ENCODE results near the gene PID1.

GRCh38 chr2:229275506-229275905 lies 4.4 kb upstream of the PID1 start:
- TF ChIP-seq CTCF (IDR thresholded peaks at IDR 0.05) (no peak), EZH2 (IDR thresholded peaks at IDR 0.05; ENCODE audit: borderline replicate concordance, insufficient read depth, low read depth, low read length, poor library complexity, severe bottlenecking) (no peak)
